NCI-H510A treated with DMSO at 0.1 percent for 48 hours (cell line): ENCODE measurements around the gene CCDC148.
"Not testable (repeated sequence)": the region's sequence is repeated elsewhere in the genome, so short reads cannot be mapped to it uniquely, and the experiment has no call there.

Source experiments
- DNase-seq: peaks from one replicate; lab custom pipeline; 2025; lab: John Stamatoyannopoulos, UW

The CCDC148 gene

GRCh38 chr2:158291544-158292180 is 164.9 kb downstream of the CCDC148 start:
- DNase-seq: no peak

- DNase-seq: no peak
These were observed 166.3 kb downstream of the CCDC148 start for GRCh38 chr2:158290225-158290624.

- no peak for DNase-seq
These were observed 179.7 kb downstream of the CCDC148 start for GRCh38 chr2:158276619-158277471.

- no peak for DNase-seq
These were observed 182.8 kb downstream of the CCDC148 start for GRCh38 chr2:158273791-158274190.

- no peak for DNase-seq
These were observed 186.0 kb downstream of the CCDC148 start for GRCh38 chr2:158270536-158270935.

- peak; percentile 77 for DNase-seq
These were observed 187.4 kb downstream of the CCDC148 start for GRCh38 chr2:158269143-158269542.

- DNase-seq: peak; percentile 18
These were observed 190.4 kb downstream of the CCDC148 start for GRCh38 chr2:158266111-158266510.

GRCh38 chr2:158255257-158255656 is 201.3 kb downstream of the CCDC148 start:
- DNase-seq: no peak

- DNase-seq: no peak
These were observed 203.4 kb downstream of the CCDC148 start for GRCh38 chr2:158253170-158253569.

GRCh38 chr2:158251356-158251755 is 205.2 kb downstream of the CCDC148 start:
- no peak for DNase-seq

- no peak for DNase-seq
These were observed 213.2 kb downstream of the CCDC148 start for GRCh38 chr2:158243392-158243791.

GRCh38 chr2:158242280-158242679 is 214.3 kb downstream of the CCDC148 start:
- no peak for DNase-seq

- no peak for DNase-seq
These were observed 215.6 kb downstream of the CCDC148 start for GRCh38 chr2:158240975-158241374.

- DNase-seq: no peak
These were observed 217.3 kb downstream of the CCDC148 start for GRCh38 chr2:158239271-158239670.

GRCh38 chr2:158234497-158234896 is 222.1 kb downstream of the CCDC148 start:
- DNase-seq: no peak

GRCh38 chr2:158232476-158232875 is 224.1 kb downstream of the CCDC148 start:
- peak; percentile 37 for DNase-seq

GRCh38 chr2:158228943-158229508 is 227.5 kb downstream of the CCDC148 start:
- DNase-seq: no peak

- DNase-seq: not testable (repeated sequence)
These were observed 233.5 kb downstream of the CCDC148 start for GRCh38 chr2:158223066-158223465.

- DNase-seq: no peak
These were observed 235.2 kb downstream of the CCDC148 start for GRCh38 chr2:158221063-158222020.

- DNase-seq: no peak
These were observed 239.0 kb downstream of the CCDC148 start for GRCh38 chr2:158217593-158217992.

GRCh38 chr2:158214431-158214830 is 242.1 kb downstream of the CCDC148 start:
- DNase-seq: peak; percentile 38

- DNase-seq: no peak
These were observed 242.8 kb downstream of the CCDC148 start for GRCh38 chr2:158213773-158214172.
